Thyroid gland (tissue), 4 donors: ENCODE data around the gene TSPAN10. TPM values are rescaled to one million over a fixed set of nuclear protein-coding genes. Genes with fewer than 3 reads are reported as not detected.

Experiments
- DNase-seq, 2 donors: peaks; one replicate each; pipeline ENCODE4 v3.0.0-alpha.2; 2019
- H3K27ac ChIP-seq, 3 donors: fragments of 200-600 bp; sonication (generic); 1 replicate in 2 of 3; 2 replicates in 1 of 3; pipeline ENCODE4 v1.5.1; 2016 to 2019; ENCODE audit warnings: mild to moderate bottlenecking in 1 of 3, moderate library complexity in 1 of 3
- H3K27me3 ChIP-seq: fragments of 200-600 bp; sonication (generic); one replicate; pipeline ENCODE4 v1.5.1; 2019
- H3K36me3 ChIP-seq, 2 donors: fragments of 200-600 bp; sonication (generic); one replicate each; pipeline ENCODE4 v1.5.1; 2016 to 2019
- H3K4me1 ChIP-seq, 2 donors: fragments of 200-600 bp; sonication (generic); one replicate each; pipeline ENCODE4 v1.5.1; 2017 to 2019
- H3K4me3 ChIP-seq, 3 donors: fragments of 200-600 bp; sonication (generic); replicated peaks in 1 of 3; 1 replicate in 2 of 3; 2 replicates in 1 of 3; pipeline ENCODE4 v1.5.1; 2016; ENCODE audit warnings: mild to moderate bottlenecking in 1 of 3
- H3K9me3 ChIP-seq: fragments of 200-600 bp; sonication (generic); one replicate; pipeline ENCODE4 v1.5.1; 2017
- POLR2A ChIP-seq, 2 donors: fragments of 450-650 bp; IDR thresholded peaks; one replicate each; pipeline ENCODE4 v1.6.1; 2017; ENCODE audit warnings: antibody characterized with exemption in 2 of 2, mild to moderate bottlenecking in 2 of 2, moderate library complexity in 1 of 2
- WGBS, 2 donors: methylation state at CpG; one replicate each; pipeline ENCODE4 v1.1.5; 2017; 5-methylcytosine and 5-hydroxymethylcytosine counted together
- intact Hi-C: fragments of 100-400 bp; cut with DNase I; formaldehyde crosslinking; loops from one replicate; pipeline ENCODE4 v1.15.1; 2023
- total RNA-seq, 4 donors: library from RNA; depleted of rRNA; stranded (reverse); fragments of >200 nt; gene quantifications; one replicate each; pipeline ENCODE4 v1.2.3, GENCODE V29; 2016
- TF ChIP-seq, protein P1 (sequence below), 6 experiments: fragments of 200-600 bp in 3 of 6; fragments of 450-650 bp in 3 of 6; sonication (generic) in 3 of 6; IDR thresholded peaks; one replicate each; pipeline ENCODE4 v1.5.1; 2016 to 2019; ENCODE audit warnings: antibody characterized with exemption in 6 of 6, mild to moderate bottlenecking in 2 of 6, inconsistent platforms in 1 of 6, moderate library complexity in 1 of 6

TSPAN10 gene
- 1 to 10 TPM in 1 of 4 donors, under 1 TPM in 2, not detected in 1; 0.29 to 2.6 (median 0.40) TPM for total RNA-seq

DNA sequence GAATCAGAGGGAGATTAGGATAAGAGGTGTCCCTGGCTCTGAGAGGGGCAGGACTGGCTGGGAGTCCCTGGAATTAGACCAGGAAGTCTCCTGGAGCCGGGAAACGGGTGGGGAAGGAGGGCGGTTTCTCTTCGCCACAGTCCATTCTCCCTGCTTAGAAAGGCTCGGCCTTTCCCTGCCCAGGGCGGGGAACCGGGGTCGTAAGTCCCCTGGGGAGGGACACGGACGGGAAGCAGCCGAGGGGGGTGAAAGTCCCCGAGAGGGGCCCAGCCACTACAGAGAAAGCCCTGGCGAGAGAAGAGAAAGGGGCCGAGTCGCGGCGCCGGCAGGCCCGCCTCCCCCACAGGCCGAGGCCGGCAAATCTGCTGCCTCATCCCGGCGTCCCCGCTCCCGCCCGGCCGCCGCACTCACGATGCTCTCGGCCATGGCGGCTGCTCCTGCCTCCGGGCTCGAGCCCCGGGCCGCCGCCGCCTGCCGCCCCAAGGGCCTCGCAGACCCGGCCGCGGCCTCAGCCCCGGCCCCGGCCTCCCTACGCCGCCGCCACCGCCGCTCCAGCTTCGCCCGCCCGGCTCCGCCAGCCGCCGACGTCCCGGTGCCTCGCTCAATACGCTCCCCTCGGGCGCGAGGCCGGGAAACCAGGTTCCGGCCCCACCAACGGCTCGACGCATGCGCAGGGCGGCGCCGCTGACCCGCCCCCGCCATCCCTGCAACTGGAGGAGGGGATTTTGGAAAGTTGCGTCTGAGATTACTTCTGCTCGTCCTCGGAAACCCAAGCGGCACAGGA lies at the start of gene TSPAN10, which contains the start of gene NPLOC4:
Gene TSPAN10, plus strand, starts transcription at position 692 of the 784 bp plus-strand sequence. CDS start 5,217 bp downstream, outside the sequence.
Gene NPLOC4, minus strand, starts transcription at position 608 of the 784 bp plus-strand sequence. Its CDS starts 182 bp downstream, at position 426.
- 0 to 2% methylated on average over 10 to 51 of the region's 77 CpGs for WGBS, 2 donors
- intact Hi-C loops, result no loop called here
- H3K4me3 ChIP-seq, result peak within 1 kb of the TSS; percentile 25 to 81 (median 40)
- peaks cover 15 to 25% of the 10 kb centered on the region in 2 donors for H3K4me1 ChIP-seq
- H3K27ac ChIP-seq, result peak within 1 kb of the TSS in 2 of 3 donors; percentile 58 to 82
- H3K36me3 ChIP-seq, result no peaks in the 10 kb centered on the region
- H3K9me3 ChIP-seq, result no peaks in the 10 kb centered on the region
- TF ChIP-seq, protein P1, sequence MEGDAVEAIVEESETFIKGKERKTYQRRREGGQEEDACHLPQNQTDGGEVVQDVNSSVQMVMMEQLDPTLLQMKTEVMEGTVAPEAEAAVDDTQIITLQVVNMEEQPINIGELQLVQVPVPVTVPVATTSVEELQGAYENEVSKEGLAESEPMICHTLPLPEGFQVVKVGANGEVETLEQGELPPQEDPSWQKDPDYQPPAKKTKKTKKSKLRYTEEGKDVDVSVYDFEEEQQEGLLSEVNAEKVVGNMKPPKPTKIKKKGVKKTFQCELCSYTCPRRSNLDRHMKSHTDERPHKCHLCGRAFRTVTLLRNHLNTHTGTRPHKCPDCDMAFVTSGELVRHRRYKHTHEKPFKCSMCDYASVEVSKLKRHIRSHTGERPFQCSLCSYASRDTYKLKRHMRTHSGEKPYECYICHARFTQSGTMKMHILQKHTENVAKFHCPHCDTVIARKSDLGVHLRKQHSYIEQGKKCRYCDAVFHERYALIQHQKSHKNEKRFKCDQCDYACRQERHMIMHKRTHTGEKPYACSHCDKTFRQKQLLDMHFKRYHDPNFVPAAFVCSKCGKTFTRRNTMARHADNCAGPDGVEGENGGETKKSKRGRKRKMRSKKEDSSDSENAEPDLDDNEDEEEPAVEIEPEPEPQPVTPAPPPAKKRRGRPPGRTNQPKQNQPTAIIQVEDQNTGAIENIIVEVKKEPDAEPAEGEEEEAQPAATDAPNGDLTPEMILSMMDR (IDR thresholded peaks at IDR 0.05), result peak in 1 of 6 experiments; percentile 11
- TF ChIP-seq POLR2A (IDR thresholded peaks at IDR 0.05), result peak in 1 of 2 donors; percentile 81
- DNase-seq, result peak; percentile 86 to 87
- H3K27me3 ChIP-seq, result no peaks in the 10 kb centered on the region

DNA sequence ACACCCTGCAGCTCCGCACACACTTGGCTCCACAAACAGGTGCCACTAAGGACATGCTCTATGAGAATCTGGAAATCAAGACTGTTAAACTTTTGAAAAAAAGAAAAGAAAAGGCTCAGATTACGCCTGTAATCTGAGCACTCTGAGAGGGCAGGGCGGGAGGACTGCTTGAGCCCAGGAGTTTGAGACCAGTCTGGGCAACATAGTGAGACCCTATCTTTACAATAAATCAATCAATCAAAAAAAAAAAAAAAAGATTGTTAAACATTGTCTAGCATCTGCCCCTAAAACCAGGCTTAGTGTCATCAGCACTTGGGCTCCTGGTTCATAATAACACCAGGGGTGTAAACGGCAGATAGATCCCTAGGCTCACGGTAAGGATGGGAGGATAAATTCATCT lies 47.4 kb upstream of the TSPAN10 start:
- H3K27ac ChIP-seq, result no peak overlapping the region
- TF ChIP-seq, protein P1 (IDR thresholded peaks at IDR 0.05), result no peak
- TF ChIP-seq POLR2A (IDR thresholded peaks at IDR 0.05), result no peak
- H3K4me1 ChIP-seq, result no peaks in the 10 kb centered on the region
- intact Hi-C loops, result no loop called here
- peaks cover 50 to 73% of the 10 kb centered on the region in 2 donors for H3K36me3 ChIP-seq
- no peak overlapping the region for H3K4me3 ChIP-seq
- no peaks in the 10 kb centered on the region for H3K9me3 ChIP-seq
- no peaks in the 10 kb centered on the region for H3K27me3 ChIP-seq
- no peak for DNase-seq
- 94% methylated on average over 5 of the region's 5 CpGs for WGBS, 2 donors

DNA sequence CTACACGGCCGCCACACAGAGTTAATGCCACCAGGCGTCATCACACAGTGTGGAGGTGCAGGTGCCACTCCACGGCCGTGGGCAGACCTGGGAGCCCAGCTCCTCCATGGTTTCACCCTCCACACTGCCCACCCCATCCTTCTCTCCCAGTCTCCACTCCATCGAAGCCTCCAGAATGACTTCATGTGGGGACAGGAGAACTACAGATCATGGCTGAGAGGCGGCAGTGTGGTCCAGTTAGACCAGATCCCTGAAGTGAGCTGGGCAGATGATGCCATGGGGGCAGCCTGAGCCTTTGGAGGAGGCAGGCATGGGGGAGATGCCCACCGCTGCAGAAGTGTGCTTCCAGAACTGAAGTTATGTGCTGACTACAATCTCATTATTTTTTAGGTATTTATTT lies 46.9 kb upstream of the TSPAN10 start:
- no peak overlapping the region for H3K27ac ChIP-seq
- H3K27me3 ChIP-seq, result no peaks in the 10 kb centered on the region
- H3K36me3 ChIP-seq, result peaks cover 52 to 75% of the 10 kb centered on the region in 2 donors
- H3K4me1 ChIP-seq, result no peaks in the 10 kb centered on the region
- H3K4me3 ChIP-seq, result no peak overlapping the region
- WGBS, 2 donors, result 93 to 98% methylated on average over 8 of the region's 8 CpGs
- intact Hi-C loops, result no loop called here
- H3K9me3 ChIP-seq, result no peaks in the 10 kb centered on the region
- TF ChIP-seq POLR2A (IDR thresholded peaks at IDR 0.05), result no peak
- TF ChIP-seq, protein P1 (IDR thresholded peaks at IDR 0.05), result no peak
- no peak for DNase-seq

DNA sequence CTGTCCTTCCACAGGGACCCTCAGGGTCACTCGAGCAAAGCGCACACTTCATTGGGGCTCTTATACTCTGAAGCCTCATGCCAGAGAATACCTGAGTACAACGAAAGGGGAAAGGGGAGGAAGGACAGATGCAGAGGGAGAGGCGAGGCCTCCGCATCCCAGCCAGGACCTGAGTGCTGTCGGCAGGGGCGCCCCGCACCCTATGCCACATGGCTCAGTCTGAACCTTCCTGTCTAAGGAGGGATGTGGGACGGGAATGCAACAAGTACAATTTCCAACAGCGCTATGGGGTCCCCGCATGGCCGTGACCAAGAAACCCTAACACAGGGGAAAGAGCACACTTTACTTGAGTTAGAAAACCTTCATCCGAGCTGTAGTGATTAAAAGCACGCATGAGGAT lies 45.0 kb upstream of the TSPAN10 start:
- TF ChIP-seq, protein P1 (IDR thresholded peaks at IDR 0.05), result no peak
- no peak for TF ChIP-seq POLR2A (IDR thresholded peaks at IDR 0.05)
- H3K27me3 ChIP-seq, result no peaks in the 10 kb centered on the region
- intact Hi-C loops, result no loop called here
- H3K9me3 ChIP-seq, result no peaks in the 10 kb centered on the region
- H3K36me3 ChIP-seq, result peaks cover 41 to 76% of the 10 kb centered on the region in 2 donors
- no peak overlapping the region for H3K27ac ChIP-seq
- no peak overlapping the region for H3K4me3 ChIP-seq
- H3K4me1 ChIP-seq, result peaks cover 0 to 4% of the 10 kb centered on the region in 2 donors
- no peak for DNase-seq
- 86 to 89% methylated on average over 14 of the region's 14 CpGs for WGBS, 2 donors
